Neural progenitor cell (in vitro differentiated cells): Measurements from ENCODE around the gene RPL9. TPM values are rescaled to one million over a fixed set of nuclear protein-coding genes. Genes with fewer than 3 reads are reported as not detected.

ENCODE experiments used
- DNase-seq: peaks from one replicate; pipeline ENCODE4 v3.0.0-alpha.2; 2016; ENCODE audit warnings: low spot score
- H2AFZ ChIP-seq: fragments of 200-600 bp; sonication (generic); replicated peaks from 2 replicates; pipeline ENCODE4 v1.6.1; 2016; ENCODE audit warnings: antibody characterized with exemption
- H3F3A ChIP-seq: fragments of 200-600 bp; sonication (generic); 2 replicates; pipeline ENCODE4 v1.6.1; 2016; ENCODE audit warnings: antibody characterized with exemption, low read depth
- H3K27ac ChIP-seq: fragments of 200-600 bp; sonication (generic); 2 replicates; pipeline ENCODE4 v1.5.1; 2016; ENCODE audit warnings: mild to moderate bottlenecking
- H3K27me3 ChIP-seq: fragments of 200-600 bp; sonication (generic); 2 replicates; pipeline ENCODE4 v1.6.1; 2016; ENCODE audit warnings: mild to moderate bottlenecking, moderate library complexity
- H3K36me3 ChIP-seq: fragments of 200-600 bp; sonication (generic); 2 replicates; pipeline ENCODE4 v1.5.1; 2016
- H3K4me1 ChIP-seq: fragments of 200-600 bp; sonication (generic); 2 replicates; pipeline ENCODE4 v1.6.1; 2016; ENCODE audit warnings: mixed run types
- H3K4me2 ChIP-seq: fragments of 200-600 bp; sonication (generic); 2 replicates; pipeline ENCODE4 v1.6.1; 2016
- H3K4me3 ChIP-seq: fragments of 200-600 bp; sonication (generic); 2 replicates; pipeline ENCODE4 v1.5.1; 2016
- H3K79me2 ChIP-seq: fragments of 200-600 bp; sonication (generic); 2 replicates; pipeline ENCODE4 v1.6.1; 2016; ENCODE audit warnings: low read depth
- H3K9ac ChIP-seq: fragments of 200-600 bp; sonication (generic); 2 replicates; pipeline ENCODE4 v1.6.1; 2016
- H3K9me3 ChIP-seq: fragments of 200-600 bp; sonication (generic); 2 replicates; pipeline ENCODE4 v1.5.1; 2016; ENCODE audit warnings: low read depth
- H4K20me1 ChIP-seq: fragments of 200-600 bp; sonication (generic); 2 replicates; pipeline ENCODE4 v1.6.1; 2016; ENCODE audit warnings: low read depth
- H3K27ac Mint-ChIP-seq: 3 replicates; pipeline ENCODE4 v1.8.0; 2021; ENCODE audit warnings: mixed read lengths
- H3K27me3 Mint-ChIP-seq: 2 replicates; pipeline ENCODE4 v1.8.0; 2022; ENCODE audit warnings: low read depth, mild to moderate bottlenecking, inconsistent platforms, moderate library complexity, mixed read lengths; ENCODE audit not compliant: insufficient read depth
- H3K36me3 Mint-ChIP-seq: 3 replicates; pipeline ENCODE4 v1.8.0; 2021; ENCODE audit warnings: mixed read lengths
- H3K4me1 Mint-ChIP-seq: 3 replicates; pipeline ENCODE4 v1.8.0; 2021; ENCODE audit warnings: mixed read lengths
- H3K4me3 Mint-ChIP-seq: 3 replicates; pipeline ENCODE4 v1.8.0; 2021; ENCODE audit warnings: mild to moderate bottlenecking, moderate library complexity, mixed read lengths
- H3K9me3 Mint-ChIP-seq: 3 replicates; pipeline ENCODE4 v1.8.0; 2020; ENCODE audit warnings: mixed read lengths
- CTCF ChIP-seq: fragments of 200-600 bp; sonication (generic); IDR thresholded peaks from 2 replicates; pipeline ENCODE4 v1.5.1; 2017; ENCODE audit warnings: antibody characterized with exemption, mild to moderate bottlenecking
- EZH2 ChIP-seq: fragments of 200-600 bp; sonication (generic); IDR thresholded peaks from 2 replicates; pipeline ENCODE4 v1.6.1; 2017; ENCODE audit warnings: antibody characterized with exemption, mild to moderate bottlenecking, moderate library complexity
- EZH2phosphoT487 ChIP-seq: fragments of 200-600 bp; sonication (generic); IDR thresholded peaks from 2 replicates; pipeline ENCODE4 v1.6.1; 2017; ENCODE audit warnings: antibody characterized with exemption
- total RNA-seq: library from RNA; depleted of rRNA; stranded (reverse); fragments of >200 nt; gene quantifications from 2 replicates; pipeline ENCODE4 v1.2.3, GENCODE V29; 2015; ENCODE audit warnings: low replicate concordance

Gene RPL9
- total RNA-seq, 1 donor from 2014 or later, result 6,671 TPM

DNA sequence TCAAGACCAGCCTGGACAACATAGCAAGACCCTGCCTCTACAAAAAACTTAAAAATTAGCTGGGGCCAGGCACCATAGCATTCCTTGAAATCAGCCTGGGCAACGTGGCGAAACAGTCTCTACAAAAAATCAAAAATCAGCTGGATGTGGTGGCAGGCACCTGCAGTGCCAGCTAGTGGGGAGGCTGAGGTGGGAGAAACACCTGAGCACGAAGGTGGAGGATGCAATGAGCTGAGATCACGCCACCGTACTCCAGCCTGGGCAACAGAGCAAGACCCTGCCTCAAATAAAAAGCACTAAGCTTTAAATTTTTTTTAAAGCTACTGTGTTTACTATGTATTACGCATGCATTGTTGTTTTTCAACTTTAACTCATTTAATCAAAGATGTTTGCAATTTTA lies 3.2 kb downstream of the RPL9 start:
- Histone ChIP-seq H3K9me3 (no peaks in the 10 kb centered on the region), H4K20me1 (peaks cover 67% of the 10 kb centered on the region), H3K4me2 (no peak overlapping the region), H3K4me1 (peaks cover 20% of the 10 kb centered on the region), H3F3A (peaks cover 94% of the 10 kb centered on the region), H3K27ac (no peak overlapping the region), H3K9ac (no peak overlapping the region), H3K79me2 (peaks cover 65% of the 10 kb centered on the region), H3K4me3 (no peak overlapping the region), H2AFZ (no peak overlapping the region), H3K27me3 (no peaks in the 10 kb centered on the region), H3K36me3 (peaks cover 49% of the 10 kb centered on the region)
- Mint-ChIP-seq H3K27ac (no peak overlapping the region), H3K9me3 (no peaks in the 10 kb centered on the region), H3K4me3 (no peak overlapping the region), H3K27me3 (no peaks in the 10 kb centered on the region), H3K36me3 (peaks cover 40% of the 10 kb centered on the region), H3K4me1 (peaks cover 17% of the 10 kb centered on the region)
- TF ChIP-seq EZH2phosphoT487 (no peak), CTCF (no peak), EZH2 (no peak)
- DNase-seq, result no peak

- H3K9me3 ChIP-seq, result no peaks in the 10 kb centered on the region
- Mint-ChIP-seq H3K4me1 (peaks cover 17% of the 10 kb centered on the region), H3K9me3 (no peaks in the 10 kb centered on the region), H3K4me3 (no peak overlapping the region), H3K27ac (no peak overlapping the region), H3K36me3 (peaks cover 42% of the 10 kb centered on the region), H3K27me3 (peaks cover 2% of the 10 kb centered on the region)
- no peak for TF ChIP-seq EZH2
- H3K36me3 ChIP-seq, result peaks cover 49% of the 10 kb centered on the region
- H3K4me2 ChIP-seq, result no peak overlapping the region
- no peak overlapping the region for H3K9ac ChIP-seq
- peaks cover 100% of the 10 kb centered on the region for H3F3A ChIP-seq
- H3K4me3 ChIP-seq, result no peak overlapping the region
- H3K27me3 ChIP-seq, result no peaks in the 10 kb centered on the region
- H4K20me1 ChIP-seq, result peaks cover 69% of the 10 kb centered on the region
- no peak overlapping the region for H2AFZ ChIP-seq
- DNase-seq, result no peak
- H3K27ac ChIP-seq, result no peak overlapping the region
- H3K4me1 ChIP-seq, result peaks cover 20% of the 10 kb centered on the region
- peaks cover 52% of the 10 kb centered on the region for H3K79me2 ChIP-seq
Observed at GRCh38 chr4:39453738-39454137, 5.0 kb downstream of the RPL9 start.

GRCh38 chr4:39452860-39453587 lies 5.7 kb downstream of the RPL9 start:
- Histone ChIP-seq H3K79me2 (peaks cover 45% of the 10 kb centered on the region), H4K20me1 (peaks cover 64% of the 10 kb centered on the region), H3K27ac (no peak overlapping the region), H3K36me3 (peaks cover 49% of the 10 kb centered on the region), H3K4me1 (peaks cover 20% of the 10 kb centered on the region), H3K9me3 (no peaks in the 10 kb centered on the region), H2AFZ (no peak overlapping the region), H3K4me2 (no peak overlapping the region), H3F3A (peaks cover 100% of the 10 kb centered on the region), H3K9ac (no peak overlapping the region), H3K4me3 (no peak overlapping the region), H3K27me3 (no peaks in the 10 kb centered on the region)
- H3K36me3 Mint-ChIP-seq, result peaks cover 42% of the 10 kb centered on the region
- H3K4me3 Mint-ChIP-seq, result no peak overlapping the region
- H3K27me3 Mint-ChIP-seq, result peaks cover 2% of the 10 kb centered on the region
- no peak overlapping the region for H3K27ac Mint-ChIP-seq
- H3K9me3 Mint-ChIP-seq, result no peaks in the 10 kb centered on the region
- no peak for TF ChIP-seq EZH2phosphoT487
- no peak for TF ChIP-seq EZH2
- no peak for TF ChIP-seq CTCF
- H3K4me1 Mint-ChIP-seq, result peaks cover 15% of the 10 kb centered on the region
- DNase-seq, result no peak

DNA sequence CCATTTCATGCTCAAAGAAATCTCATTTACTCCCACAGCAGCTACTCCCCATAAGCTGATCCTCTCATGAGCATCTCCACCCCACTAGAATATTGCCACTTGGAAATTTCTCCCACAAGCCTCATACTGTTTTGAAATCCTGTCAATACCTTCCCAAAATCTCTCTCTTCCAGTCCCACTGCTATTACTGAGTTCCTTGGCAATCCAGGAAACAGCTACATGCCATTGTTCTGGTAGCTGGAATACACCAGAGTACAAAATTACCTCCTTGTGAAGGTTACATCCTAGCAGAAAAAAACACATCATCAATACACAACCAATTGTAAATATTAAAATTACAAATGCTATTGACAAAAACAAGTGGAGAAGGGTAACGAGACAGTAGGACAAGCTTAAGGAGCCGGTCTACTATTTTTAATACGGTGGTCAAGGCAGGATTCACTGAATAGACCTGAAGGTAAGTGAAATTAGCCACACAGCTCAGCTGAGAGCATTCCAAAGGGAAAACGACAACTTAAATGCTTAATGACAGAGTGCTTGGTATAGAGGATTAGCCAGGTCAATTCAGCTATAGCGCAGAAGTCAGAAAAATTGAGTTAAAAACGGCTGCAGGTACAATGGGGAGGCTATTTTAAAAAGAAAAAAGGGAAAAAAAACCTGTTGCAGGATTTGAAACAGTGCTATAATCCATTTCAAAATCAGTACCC lies 6.4 kb downstream of the RPL9 start:
- no peak overlapping the region for H3K27ac Mint-ChIP-seq
- Histone ChIP-seq H3K4me1 (peaks cover 14% of the 10 kb centered on the region), H3K9me3 (no peaks in the 10 kb centered on the region), H2AFZ (no peak overlapping the region), H3F3A (peaks cover 93% of the 10 kb centered on the region), H3K4me2 (no peak overlapping the region), H3K4me3 (no peak overlapping the region), H4K20me1 (peaks cover 57% of the 10 kb centered on the region), H3K27ac (no peak overlapping the region), H3K9ac (no peak overlapping the region), H3K79me2 (peaks cover 38% of the 10 kb centered on the region), H3K27me3 (no peaks in the 10 kb centered on the region), H3K36me3 (peaks cover 46% of the 10 kb centered on the region)
- peaks cover 8% of the 10 kb centered on the region for H3K4me1 Mint-ChIP-seq
- TF ChIP-seq EZH2phosphoT487 (no peak), EZH2 (no peak), CTCF (no peak)
- no peak for DNase-seq
- H3K4me3 Mint-ChIP-seq, result no peak overlapping the region
- peaks cover 39% of the 10 kb centered on the region for H3K36me3 Mint-ChIP-seq
- peaks cover 2% of the 10 kb centered on the region for H3K27me3 Mint-ChIP-seq
- H3K9me3 Mint-ChIP-seq, result no peaks in the 10 kb centered on the region
